GM13977 (cell line): Measurements from ENCODE around the gene SPACDR.

ENCODE experiments used
- DNase-seq: peaks from one replicate; pipeline ENCODE4 v3.0.0; 2012; ENCODE audit warnings: low spot score
- CTCF ChIP-seq: IDR thresholded peaks from 2 replicates; pipeline ENCODE4 v1.5.1; 2012; ENCODE audit warnings: mild to moderate bottlenecking, control low read depth; ENCODE audit not compliant: insufficient read depth; ENCODE audit errors: extremely low read depth, missing control alignments
- in situ Hi-C: fragments of 300-500 bp; cut with MboI; formaldehyde crosslinking; loops from one replicate; pipeline ENCODE4 v1.12.0; 2022; ENCODE audit warnings: low sequenced_read_pairs, low pct_unique_long_range_greater_than_20kb, mixed read lengths, inconsistent platforms; ENCODE audit not compliant: unreplicated experiment

Gene SPACDR

GRCh38 chr7:100437150-100438100 is 26.6 kb downstream of the SPACDR start:
- DNase-seq, result no peak
- TF ChIP-seq CTCF, result no peak
- in situ Hi-C loops, result no loop called here

- in situ Hi-C loops, result no loop called here
- no peak for TF ChIP-seq CTCF
- peak; percentile 67 for DNase-seq
Observed at GRCh38 chr7:100435401-100436304, 28.4 kb downstream of the SPACDR start.

- DNase-seq, result no peak
- in situ Hi-C loops, result no loop called here
- no peak for TF ChIP-seq CTCF
Observed at GRCh38 chr7:100434297-100435144, 29.5 kb downstream of the SPACDR start.

- no peak for TF ChIP-seq CTCF
- in situ Hi-C loops, result no loop called here
Observed at GRCh38 chr7:100433592-100434296, 30.3 kb downstream of the SPACDR start.

GRCh38 chr7:100433276-100433591 is 30.8 kb downstream of the SPACDR start:
- in situ Hi-C loops, result no loop called here
- no peak for TF ChIP-seq CTCF
- no peak for DNase-seq

More at GRCh38 chr7:100433592-100434296, 30.3 kb downstream of the SPACDR start:
- no peak for DNase-seq
